Suppressor macrophage (primary cell): ENCODE data around the gene CFD.
A peak's percentile ranks its signal among the peaks of the same experiment; 100 is the strongest.
"Not testable (repeated sequence)": the region's sequence is repeated elsewhere in the genome, so short reads cannot be mapped to it uniquely, and the experiment has no call there.

ENCODE experiments used
- DNase-seq, 4 experiments: peaks; one replicate each; pipeline ENCODE4 v3.0.0-alpha.2; 2020 to 2022
- total RNA-seq, 17 experiments: gene quantifications; one replicate each; lab custom pipeline; 2026; ENCODE audit warnings: mixed read lengths in 6 of 17, inconsistent platforms in 3 of 17; lab: John Stamatoyannopoulos, UW

The CFD gene
- total RNA-seq, result 17.8 to 86.2 (median 49.2) reads per million in 17 experiments

GRCh38 chr19:858868-859843, at the start of gene CFD:
CFD (plus strand) TSS chr19:859664; CDS start chr19:859690, 26 bp downstream.
- peak; percentile 71 to 91 (median 80) for DNase-seq

GRCh38 chr19:810077-810855, 49.2 kb upstream of the CFD start:
- DNase-seq, result no peak

- no peak for DNase-seq
Measured at GRCh38 chr19:810883-811489, 48.5 kb upstream of the CFD start.

- no peak for DNase-seq
Measured at GRCh38 chr19:811506-812048, 47.9 kb upstream of the CFD start.

GRCh38 chr19:812049-812746, 47.3 kb upstream of the CFD start:
- peak in 1 of 4 experiments; percentile 23 for DNase-seq

- no peak for DNase-seq
Measured at GRCh38 chr19:812747-813218, 46.7 kb upstream of the CFD start.

- DNase-seq, result no peak
Measured at GRCh38 chr19:813219-814151, 46.0 kb upstream of the CFD start.

- no peak for DNase-seq
Measured at GRCh38 chr19:814152-815078, 45.0 kb upstream of the CFD start.

GRCh38 chr19:815079-815774, 44.2 kb upstream of the CFD start:
- DNase-seq, result no peak

- no peak for DNase-seq
Measured at GRCh38 chr19:815775-816499, 43.5 kb upstream of the CFD start.

- DNase-seq, result no peak
Measured at GRCh38 chr19:816500-816857, 43.0 kb upstream of the CFD start.

GRCh38 chr19:820212-820611, 39.3 kb upstream of the CFD start:
- DNase-seq, result not testable (repeated sequence)

GRCh38 chr19:821231-821824, 38.1 kb upstream of the CFD start:
- DNase-seq, result peak in 1 of 4 experiments; percentile 48

GRCh38 chr19:821825-822503, 37.5 kb upstream of the CFD start, which contains the start of gene PLPPR3:
PLPPR3 (minus strand) TSS chr19:821955; CDS start chr19:821559, 396 bp downstream.
- no peak for DNase-seq

- DNase-seq, result peak; percentile 23 to 74 (median 42)
Measured at GRCh38 chr19:823565-824121, 35.8 kb upstream of the CFD start.

GRCh38 chr19:824885-825284, 34.6 kb upstream of the CFD start:
- DNase-seq, result peak; percentile 79 to 93 (median 90)
